Endothelial cell of hepatic sinusoid (primary cell): Measurements from ENCODE around the gene STK16.

Experiments
- in situ Hi-C: cut with HindIII; loops from 2 replicates; pipeline ENCODE4 v1.10.0; 2017; ENCODE audit warnings: low sequenced_read_pairs

The STK16 gene

DNA sequence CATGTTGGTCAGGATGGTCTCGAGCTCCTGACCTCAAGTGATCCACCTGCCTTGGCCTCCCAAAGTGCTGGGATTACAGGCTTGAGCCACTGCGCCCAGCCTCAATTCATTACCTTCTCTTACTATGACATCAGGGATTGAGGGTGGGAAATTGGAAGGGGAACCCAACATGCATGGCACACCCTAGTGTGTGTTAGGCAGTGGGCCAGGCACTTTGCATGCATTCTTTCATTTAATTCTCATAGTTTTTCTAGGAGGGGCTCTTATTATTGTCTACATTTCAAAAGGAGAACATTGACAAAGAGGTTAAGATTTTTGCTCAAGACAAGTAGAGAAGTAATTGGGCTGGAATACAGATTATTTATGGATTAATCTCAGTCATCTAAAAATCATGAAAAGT, 23.0 kb downstream of the STK16 start:
- in situ Hi-C loops = no loop called here

DNA sequence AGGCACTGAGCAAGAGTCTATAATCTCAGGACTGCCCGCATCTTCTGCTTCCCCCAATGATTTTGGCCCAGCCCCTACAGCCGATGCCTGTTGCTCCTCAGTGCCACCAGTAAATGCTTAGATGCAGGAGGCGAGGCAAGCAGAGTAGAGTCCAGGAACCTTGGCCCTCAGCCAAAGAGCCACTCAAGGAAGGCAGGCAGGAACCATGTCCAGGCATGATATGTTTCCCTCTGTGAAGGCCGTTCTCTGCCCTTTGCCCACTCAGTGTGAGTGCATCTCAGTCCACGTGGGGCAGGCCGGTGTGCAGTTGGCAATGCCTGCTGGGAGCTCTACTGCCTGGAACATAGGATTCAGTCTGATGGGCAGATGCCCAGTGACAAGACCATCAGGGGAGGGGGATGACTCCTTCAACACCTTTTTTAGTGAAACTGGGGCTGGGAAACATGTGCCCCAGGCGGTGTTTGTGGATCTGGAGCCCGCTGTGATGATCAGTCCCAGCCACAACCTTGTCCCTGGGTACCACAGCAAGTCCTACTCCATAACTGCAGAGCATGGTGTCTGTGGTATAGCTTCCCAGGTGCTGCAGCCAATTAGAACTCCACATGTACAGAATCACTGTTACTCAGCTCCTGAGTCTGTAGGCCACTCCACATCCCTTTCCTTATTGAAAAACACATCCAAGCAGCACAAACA, 24.2 kb downstream of the STK16 start:
- in situ Hi-C loops = no loop called here

DNA sequence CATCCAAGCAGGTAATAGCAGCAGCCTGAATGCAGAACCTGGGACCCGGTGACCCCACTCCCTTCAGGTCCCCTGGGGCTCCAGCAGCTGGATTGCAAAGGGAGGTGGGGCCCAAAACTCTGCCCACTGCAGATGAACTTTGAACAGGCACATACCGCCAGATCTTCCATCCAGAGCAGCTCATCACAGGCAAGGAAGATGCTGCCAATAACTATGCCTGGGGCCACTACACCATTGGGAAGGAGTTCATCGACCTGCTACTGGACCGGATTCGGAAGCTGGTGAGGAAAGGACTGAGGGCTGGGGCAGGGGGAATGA, 24.7 kb downstream of the STK16 start:
- in situ Hi-C loops = no loop called here

DNA sequence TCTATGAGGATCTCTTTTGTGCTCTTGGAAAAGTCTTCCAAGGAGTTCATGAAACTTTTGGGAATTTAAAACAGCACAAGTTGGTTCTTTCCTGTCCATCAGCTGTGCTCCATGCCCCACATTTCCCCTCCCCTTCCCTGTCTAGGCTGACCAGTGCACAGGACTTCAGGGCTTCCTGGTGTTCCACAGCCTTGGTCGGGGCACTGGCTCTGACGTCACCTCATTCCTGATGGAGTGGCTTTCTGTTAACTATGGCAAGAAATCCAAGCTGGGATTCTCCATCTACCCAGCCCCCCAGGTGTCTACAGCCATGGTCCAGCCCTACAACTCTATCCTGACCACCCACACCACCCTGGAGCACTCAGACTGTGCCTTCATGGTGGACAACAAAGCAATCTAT, 25.7 kb downstream of the STK16 start:
- in situ Hi-C loops = no loop called here

DNA sequence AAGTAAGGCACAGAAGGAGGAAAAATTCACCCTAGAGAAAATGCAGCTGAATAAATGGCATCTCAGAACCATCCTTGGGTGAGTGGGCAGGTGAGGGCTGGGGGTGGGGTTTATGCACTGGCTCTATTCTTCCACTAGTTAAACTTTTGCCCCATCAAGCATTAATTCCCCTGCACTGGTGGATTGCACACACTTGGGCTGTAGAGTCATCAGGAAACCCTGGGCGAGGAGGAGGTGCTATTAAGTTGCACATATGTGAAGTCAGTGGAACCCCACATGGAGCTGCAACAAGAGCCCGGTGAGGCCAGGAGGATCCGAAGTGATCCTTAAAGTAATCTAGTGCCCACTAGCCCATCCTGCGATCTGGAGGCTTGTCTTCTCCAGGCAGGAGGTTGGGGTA, 27.1 kb downstream of the STK16 start:
- in situ Hi-C loops = no loop called here

DNA sequence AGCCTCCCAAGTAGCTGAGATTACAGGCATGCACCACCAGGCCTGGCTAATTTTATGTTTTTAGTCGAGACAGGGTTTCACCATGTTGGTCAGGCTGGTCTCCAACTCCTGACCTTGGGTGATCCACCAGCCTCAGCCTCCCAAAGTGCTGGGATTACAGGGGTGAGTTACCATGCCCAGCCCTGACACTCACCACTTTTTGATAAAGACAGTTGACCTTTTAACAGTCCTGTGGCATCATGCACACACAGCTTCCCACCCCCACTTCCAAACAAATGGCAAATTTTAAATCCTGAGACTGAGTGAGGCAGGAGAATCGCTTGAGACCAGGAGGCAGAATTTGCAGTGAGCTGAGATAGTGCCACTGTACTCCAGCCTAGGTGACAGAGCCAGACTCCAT, 27.7 kb downstream of the STK16 start:
- in situ Hi-C loops = no loop called here

DNA sequence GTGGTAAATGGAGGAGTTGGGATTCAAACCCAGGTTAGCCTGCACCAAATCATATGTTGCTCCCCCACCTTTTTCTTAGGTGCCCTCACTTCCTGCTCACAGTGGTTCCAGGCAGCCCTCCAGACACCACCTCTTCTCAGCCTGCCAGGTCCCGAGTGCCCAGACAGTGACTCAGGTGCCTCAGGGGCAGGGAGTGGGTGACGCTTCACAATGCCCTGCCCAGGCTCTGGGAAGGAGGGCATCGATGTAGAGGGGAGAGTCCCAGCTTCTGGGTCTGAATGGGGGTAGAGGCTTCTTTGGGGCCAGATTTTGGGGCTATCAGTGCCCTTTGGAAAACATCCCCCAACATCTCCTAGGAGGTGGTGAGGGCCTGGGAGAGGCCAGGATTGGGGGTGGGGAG, 28.7 kb downstream of the STK16 start:
- in situ Hi-C loops = no loop called here

DNA sequence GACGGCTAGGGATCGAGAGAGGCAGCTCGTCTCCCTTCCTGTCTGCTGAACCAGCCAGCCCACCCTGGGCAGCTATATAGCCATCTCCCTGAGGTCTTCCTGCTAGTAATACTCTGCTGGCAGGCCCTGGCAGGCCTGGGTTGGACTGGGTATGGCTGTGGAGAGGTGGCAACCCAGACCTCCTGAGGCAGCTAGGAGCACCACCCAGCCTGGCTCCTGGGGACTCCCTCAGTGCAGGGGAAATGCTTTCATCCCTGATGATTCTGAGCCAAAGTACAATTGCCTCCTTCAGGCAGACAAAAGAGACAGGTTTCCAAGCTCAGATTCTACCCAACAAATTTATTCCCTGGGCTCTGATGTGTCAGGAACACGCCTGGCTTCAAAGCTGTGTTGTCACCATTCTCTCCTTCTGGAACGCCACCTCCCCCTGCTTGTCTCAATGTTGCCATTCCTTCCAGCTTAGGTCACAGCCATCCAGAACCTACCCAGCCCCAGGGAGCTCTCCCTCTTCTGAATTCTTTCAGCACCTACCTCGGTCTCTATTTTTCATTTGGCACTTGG, 29.2 kb downstream of the STK16 start:
- in situ Hi-C loops = no loop called here

DNA sequence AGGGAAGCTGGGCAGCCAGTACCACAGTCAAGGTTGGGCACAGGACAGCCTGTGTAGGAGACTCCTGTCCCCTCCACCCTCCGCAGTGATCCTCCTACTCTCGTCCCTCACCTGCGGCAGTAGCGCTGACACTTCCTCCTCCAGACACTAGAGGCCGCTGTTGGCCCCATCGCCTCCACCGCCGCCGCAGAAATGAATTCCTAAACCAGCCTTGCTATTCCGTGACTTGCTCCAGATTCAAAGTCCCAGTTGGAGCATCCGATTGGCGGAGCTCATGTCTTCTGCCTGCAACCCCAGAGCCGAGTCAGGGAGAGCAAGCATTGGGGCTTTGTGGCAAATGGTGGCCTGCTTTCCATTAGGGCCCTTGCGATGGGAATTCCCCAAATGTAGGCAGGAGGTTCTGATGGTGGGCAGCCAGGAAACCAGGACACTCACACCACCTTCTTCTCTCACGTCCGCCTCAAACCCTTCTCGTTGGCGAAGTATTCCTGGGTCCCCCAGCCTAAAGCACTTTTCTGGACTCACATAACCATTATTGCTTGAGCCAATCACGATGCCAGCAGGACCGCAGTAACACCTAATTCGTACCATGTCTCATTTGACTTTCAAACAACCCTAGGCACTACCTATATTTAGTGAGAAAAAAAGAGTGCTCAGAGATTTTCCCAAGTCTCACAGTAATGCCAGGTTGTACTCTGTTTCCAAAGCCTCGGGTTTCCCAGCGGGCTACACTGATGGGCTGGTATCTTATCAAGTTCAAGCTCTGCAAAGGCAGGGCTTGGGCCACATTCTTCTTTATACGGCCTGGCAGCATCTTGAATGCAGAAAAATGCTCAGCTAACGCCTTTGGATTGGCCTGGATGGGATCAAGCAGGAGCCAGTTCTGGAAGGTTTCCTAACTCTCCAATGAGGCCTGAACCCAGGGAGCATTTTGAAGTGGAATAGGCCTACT, 32.7 kb downstream of the STK16 start:
- in situ Hi-C loops = no loop called here

DNA sequence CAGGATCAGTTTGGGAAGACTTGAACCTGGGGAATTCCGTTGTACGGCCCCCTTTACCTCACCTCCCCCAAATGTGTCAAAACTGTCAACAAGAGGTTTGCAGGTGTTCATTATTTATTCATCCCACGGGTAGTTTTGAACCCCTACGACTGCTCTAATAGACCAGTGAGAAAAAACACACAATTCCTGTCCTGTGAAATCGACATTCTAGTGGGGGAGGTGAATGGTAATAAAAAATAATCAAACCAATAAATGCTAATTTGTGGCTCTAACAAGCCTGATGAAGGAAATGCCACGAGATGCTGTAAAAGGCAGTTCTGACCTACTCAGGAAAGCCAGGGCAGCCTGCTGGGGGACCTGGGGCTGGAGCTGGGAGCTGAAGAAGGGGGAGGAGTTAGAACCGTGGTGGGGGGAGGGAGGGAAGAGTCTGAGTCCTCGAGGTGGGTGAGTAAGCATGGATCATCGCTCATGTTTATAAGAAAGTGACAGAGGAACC, 33.4 kb downstream of the STK16 start:
- in situ Hi-C loops = no loop called here

DNA sequence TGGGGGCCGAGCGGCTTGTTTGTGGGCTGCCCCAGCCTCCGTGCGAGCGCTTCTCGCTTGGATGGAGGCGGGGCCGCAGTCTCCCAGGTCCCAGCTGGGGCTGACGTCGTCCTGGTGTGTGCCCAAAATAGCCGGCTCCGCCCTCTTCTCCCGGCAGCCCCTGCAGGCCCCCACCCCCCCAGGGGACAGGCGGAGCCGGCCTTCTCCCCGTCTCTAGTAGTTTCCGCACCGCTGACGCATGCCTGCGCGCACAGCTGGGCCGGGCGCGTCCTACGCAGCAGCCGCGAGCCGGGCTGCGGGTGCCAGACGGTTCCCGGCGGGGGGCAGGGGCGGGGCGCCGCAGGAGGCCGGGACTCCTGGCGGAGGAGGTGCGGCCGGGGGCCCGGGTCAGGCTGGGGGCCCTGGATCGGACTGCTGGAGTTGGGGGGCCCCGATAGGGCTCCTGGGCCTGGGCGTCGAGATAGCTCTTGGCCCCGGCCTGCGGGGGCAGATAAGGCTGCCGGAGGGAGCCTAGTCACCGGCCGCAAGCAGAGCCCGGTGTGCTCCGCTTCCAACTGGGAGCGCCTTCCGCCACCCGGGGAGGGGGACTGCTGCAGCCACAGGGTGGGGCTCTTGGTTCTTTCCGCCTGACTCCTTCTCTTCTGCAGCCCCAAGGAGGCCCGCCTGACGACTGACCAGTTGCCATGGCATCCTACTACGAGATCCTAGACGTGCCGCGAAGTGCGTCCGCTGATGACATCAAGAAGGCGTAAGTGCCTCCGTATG, 34.1 kb downstream of the STK16 start, which contains the start of gene DNAJB2:
Gene DNAJB2 (plus strand): TSS at position 216 of the 765 bp plus-strand sequence. CDS start 468 bp downstream, at position 684.
- in situ Hi-C loops = no loop called here

DNA sequence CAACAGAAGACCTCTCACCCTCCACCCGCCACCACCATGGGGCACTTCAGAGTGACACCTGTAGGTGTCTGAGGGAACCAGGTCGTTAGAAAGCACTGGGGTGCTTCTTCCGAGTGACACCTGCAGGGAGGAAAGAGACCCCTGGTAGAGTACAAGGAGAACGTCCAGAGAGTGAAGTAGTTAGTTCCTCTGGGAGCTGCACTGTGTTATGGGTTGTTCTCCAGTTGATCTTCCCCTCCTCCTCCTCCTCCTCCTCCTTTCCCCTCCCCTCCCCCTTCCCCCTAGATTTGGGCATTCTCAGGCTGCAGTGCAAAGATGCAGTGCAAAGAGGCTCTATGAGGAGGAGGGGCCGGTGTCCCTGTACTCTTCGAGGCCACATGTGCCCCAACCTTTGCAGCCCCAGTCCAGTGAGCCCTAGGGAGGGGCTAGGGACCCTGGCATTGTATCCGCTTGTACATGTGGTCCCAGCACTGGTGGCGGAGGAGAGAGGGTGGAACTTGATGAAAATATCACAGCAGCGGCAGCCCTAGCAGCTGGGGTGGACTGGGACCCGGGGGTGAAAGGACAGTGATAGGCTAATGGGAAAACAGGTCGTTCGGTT, 34.7 kb downstream of the STK16 start:
- in situ Hi-C loops = no loop called here

DNA sequence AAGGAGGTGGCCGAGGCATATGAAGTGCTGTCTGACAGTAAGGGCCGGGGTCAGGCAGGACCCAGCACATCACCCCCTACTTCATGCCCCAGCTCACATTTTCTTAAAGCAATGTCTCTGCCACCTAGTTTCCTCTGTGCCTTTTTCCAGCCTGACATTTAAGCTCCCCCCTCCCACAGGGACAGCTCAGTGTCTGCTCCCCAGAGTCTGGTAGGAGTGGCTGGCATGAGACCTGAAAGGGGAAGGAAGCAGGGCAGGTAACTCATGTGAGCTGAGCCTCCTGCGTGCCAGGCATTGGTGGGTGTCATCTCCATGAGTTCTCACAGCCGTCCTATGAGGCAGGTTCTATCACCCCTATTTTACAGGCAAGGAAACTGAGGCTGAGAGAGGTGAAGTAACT, 35.4 kb downstream of the STK16 start:
- in situ Hi-C loops = no loop called here

DNA sequence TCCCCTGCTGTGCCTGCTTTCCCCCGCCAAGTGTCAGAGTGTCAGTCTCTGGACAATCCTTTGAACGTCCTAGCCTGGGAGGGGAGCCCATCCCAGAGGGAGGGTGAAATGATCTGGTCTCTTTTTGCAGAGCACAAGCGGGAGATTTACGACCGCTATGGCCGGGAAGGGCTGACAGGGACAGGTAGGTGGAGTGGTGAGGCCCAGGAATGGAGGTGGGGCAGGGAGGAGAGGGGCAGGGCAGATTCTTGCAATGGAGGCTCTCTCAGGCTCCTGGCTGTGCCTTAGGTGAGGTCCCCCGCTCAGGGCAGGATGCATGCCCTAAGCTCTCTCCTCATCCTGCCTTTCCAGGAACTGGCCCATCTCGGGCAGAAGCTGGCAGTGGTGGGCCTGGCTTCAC, 36.3 kb downstream of the STK16 start:
- in situ Hi-C loops = no loop called here

DNA sequence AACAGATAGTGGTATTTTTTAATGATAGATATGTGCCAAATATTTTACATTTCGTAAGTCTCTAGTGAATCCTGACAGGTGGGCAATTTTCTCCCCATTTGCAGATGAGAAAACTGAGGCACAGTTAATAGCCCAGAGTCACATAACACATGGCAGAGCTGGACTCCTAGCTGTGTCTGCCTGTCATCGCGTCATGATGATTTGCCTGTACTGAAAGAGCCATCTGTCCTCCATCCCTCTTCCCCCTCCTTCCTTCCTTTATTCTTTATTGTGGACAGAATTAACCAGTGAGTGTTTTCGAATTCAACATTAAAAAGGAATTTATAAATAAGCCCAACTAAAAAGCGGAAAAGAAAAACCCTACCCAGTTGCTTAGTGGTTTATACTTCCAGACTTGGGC, 37.1 kb downstream of the STK16 start:
- in situ Hi-C loops = no loop called here

DNA sequence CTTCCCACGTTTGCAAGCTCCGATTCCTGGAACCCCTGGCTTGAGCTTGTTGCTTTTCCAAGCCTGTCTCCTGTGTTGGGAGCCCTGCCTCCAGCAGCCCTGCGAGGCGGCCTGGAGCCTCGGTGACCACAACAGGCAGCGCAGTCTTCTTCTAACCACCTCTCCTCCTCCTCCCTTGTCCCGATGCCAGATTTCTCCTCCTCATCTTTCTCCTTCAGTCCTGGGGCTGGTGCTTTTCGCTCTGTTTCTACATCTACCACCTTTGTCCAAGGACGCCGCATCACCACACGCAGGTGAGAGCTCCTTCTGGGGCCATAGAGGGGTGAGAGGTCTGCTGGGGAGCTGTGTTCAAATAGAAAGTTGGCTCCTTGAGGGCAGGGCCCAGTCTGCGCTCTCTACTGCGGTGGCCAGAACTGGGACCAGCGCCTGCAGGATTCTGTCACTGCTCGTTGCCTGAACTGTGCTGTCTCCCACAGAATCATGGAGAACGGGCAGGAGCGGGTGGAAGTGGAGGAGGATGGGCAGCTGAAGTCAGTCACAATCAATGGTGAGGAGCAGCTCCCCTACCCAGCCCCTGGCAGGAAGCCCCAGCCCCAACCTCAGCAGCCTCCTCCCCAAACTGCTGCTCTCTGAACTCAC, 37.8 kb downstream of the STK16 start:
- in situ Hi-C loops = no loop called here

DNA sequence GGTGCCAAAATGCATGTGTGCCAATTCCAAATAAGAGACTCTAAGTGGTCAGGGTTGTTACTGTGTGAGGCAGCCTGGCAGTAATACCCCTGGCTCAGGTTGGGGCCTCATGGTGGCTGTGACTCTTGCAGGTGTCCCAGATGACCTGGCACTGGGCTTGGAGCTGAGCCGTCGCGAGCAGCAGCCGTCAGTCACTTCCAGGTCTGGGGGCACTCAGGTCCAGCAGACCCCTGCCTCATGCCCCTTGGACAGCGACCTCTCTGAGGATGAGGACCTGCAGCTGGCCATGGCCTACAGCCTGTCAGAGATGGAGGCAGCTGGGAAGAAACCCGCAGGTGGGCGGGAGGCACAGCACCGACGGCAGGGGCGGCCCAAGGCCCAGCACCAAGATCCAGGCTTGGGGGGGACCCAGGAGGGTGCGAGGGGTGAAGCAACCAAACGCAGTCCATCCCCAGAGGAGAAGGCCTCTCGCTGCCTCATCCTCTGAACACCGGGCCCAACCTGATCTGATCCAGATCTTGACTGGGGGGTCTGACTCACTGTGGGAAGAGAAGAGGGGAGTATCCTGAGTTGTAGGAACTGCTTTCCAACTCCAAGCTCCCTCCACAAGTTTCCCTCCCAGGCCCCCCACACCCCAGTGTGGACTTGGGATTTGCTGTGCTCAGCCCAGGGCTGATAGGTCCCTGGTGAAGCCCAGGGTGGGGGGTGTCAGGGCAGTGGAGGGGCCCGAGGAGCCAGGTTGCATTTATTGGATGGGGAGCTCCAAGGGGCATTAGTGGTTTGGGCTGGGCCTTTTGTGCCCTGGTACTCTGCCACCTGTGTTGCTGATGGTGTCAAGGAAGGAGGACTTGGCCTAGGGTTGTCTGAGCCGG, 39.5 kb downstream of the STK16 start:
- in situ Hi-C loops = no loop called here

DNA sequence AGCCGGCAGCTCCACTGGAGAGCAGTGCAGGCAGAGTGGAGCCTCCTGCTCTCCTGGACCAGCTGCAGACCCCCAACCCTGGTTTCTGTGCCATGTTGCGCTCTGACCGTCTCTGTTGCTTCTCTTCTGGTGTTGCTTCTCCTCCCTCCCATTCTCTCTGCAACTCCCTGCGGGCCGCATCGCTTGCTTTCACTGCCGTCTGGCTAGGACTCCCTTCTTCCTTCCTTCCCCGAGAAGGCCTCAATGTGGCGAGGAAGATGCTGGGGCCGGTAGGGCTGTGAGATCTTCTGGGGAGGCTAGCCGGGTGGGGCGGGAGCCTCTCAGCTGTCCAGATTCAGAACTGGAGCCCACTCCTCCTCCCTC, 40.1 kb downstream of the STK16 start:
- in situ Hi-C loops = no loop called here

DNA sequence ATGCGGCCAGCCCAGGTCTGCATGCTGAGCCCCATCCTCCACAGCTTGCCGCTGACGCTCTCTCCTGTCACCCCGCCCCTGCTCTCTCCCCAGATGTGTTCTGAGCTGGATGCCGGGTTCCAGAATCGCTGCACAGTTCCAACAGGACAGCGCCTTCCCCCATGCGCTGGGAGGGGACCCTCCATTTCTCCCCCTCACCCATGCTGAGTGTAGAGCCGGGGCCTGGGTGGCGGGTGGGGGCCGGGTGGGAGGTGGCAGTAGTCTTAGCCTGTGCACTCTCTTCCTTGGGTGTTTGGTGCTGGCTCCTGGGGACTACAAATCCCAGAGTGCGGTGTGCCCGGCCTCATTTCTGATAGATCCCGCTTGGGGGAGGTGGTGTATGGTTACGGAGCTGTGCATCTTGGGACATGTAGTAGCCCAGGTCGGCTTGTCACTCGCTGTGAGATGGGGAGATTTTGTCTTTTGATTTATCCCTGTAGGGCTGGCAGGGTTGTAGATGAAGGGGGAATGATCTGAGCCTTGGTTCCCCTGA, 40.7 kb downstream of the STK16 start:
- in situ Hi-C loops = no loop called here
